ENCODE results near the gene STPG2. TPM values are rescaled to one million over a fixed set of nuclear protein-coding genes. Genes with fewer than 3 reads are reported as not detected.

The STPG2 gene
- total RNA-seq, 1 experiment from 2014 or later: 0.20 TPM

GRCh38 chr4:98006814-98007412, 136.4 kb downstream of the STPG2 start:
- Histone ChIP-seq H3K79me1 (ENCODE audit: insufficient read depth, low read depth, low read length, poor library complexity, severe bottlenecking) (no peaks in the 10 kb centered on the region), H3K4me1 (ENCODE audit: insufficient read depth, low read length) (no peaks in the 10 kb centered on the region), H3T11ph (ENCODE audit: low read length) (no peak overlapping the region), H3K23ac (ENCODE audit: insufficient read length, low read depth, low read length) (no peak overlapping the region), H2BK120ac (ENCODE audit: low read depth, low read length, poor library complexity, severe bottlenecking) (no peak overlapping the region), H2BK5ac (ENCODE audit: insufficient read length, low read length) (no peak overlapping the region), H2BK12ac (ENCODE audit: insufficient read length, low read depth, low read length) (no peak overlapping the region), H4K20me1 (ENCODE audit: control insufficient read depth, insufficient read depth, insufficient read length) (no peaks in the 10 kb centered on the region), H3K27me3 (ENCODE audit: insufficient read depth, low read length) (no peaks in the 10 kb centered on the region), H3K14ac (ENCODE audit: insufficient read depth, low read length) (no peak overlapping the region; the same call in 1 of the 2 replicates), H4K8ac (replicated peaks; ENCODE audit: insufficient read length, low read depth, low read length) (no peak overlapping the region), H3K9me3 (ENCODE audit: control insufficient read depth, low read depth, low read length) (no peaks in the 10 kb centered on the region), H3K56ac (ENCODE audit: insufficient read length, low read depth, low read length) (no peak overlapping the region), H3K18ac (ENCODE audit: insufficient read length, low read depth, low read length) (no peak overlapping the region), H2AK5ac (ENCODE audit: insufficient read length, low read length) (no peak overlapping the region), H3K4ac (ENCODE audit: low read depth, low read length) (no peak overlapping the region), H2BK20ac (ENCODE audit: low read depth, low read length, poor library complexity, severe bottlenecking) (no peak overlapping the region), H2AFZ (ENCODE audit: low read length) (no peak overlapping the region), H3K23me2 (ENCODE audit: insufficient read length, low read depth, low read length, poor library complexity, severe bottlenecking) (no peaks in the 10 kb centered on the region), H4K5ac (ENCODE audit: insufficient read length, low read depth, low read length) (no peak overlapping the region), H2BK15ac (ENCODE audit: low read depth, low read length) (no peak overlapping the region), H3K9ac (ENCODE audit: extremely low read depth, insufficient read length, low read length) (no peak overlapping the region), H3K27ac (ENCODE audit: insufficient read length, low read depth, low read length) (no peak overlapping the region), H4K91ac (ENCODE audit: insufficient read length, low read depth, low read length) (no peak overlapping the region), H3K4me2 (ENCODE audit: insufficient read depth, insufficient read length, low read length) (no peak overlapping the region), H3K79me2 (ENCODE audit: insufficient read depth, low read length) (no peaks in the 10 kb centered on the region)
- H3K9me3 Mint-ChIP-seq: peaks cover 6 to 7% of the 10 kb centered on the region in 2 experiments; a peak in 3 of 5 replicates
- H3K27ac Mint-ChIP-seq: no peak overlapping the region; a peak in 1 of 7 replicates
- peaks cover 0 to 4% (median 0%) of the 10 kb centered on the region in 3 experiments; a peak in 1 of 7 replicates for H3K36me3 Mint-ChIP-seq (ENCODE audit: insufficient read depth in 1 of 3, low read depth in 3 of 3)
- no peaks in the 10 kb centered on the region for H3K27me3 Mint-ChIP-seq (ENCODE audit: low read depth)
- peak; percentile 34; the same call in 2 of the 3 replicates for TF ChIP-seq CTCF (conservative IDR thresholded peaks at IDR 0.05)
- H3K4me1 Mint-ChIP-seq: no peaks in the 10 kb centered on the region
- no peak overlapping the region for H3K4me3 Mint-ChIP-seq
- no peak for DNase-seq
- no CpG with 5 or more reads among the region's 3 CpGs for WGBS (ENCODE audit: extremely low coverage, insufficient read length, low lambda C conversion rate)

All from H9 (cell line).